T-helper 1 cell treated with Interleukin-12 subunit alpha and Interleukin-12 subunit beta and Interleukin-4 antibody, amounts not matched to agents 30 ng/mL and 1 ng/mL, for 36 hours (primary cell): Measurements from ENCODE around the gene PCSK1N. TPM values are rescaled to one million over a fixed set of nuclear protein-coding genes. Genes with fewer than 3 reads are reported as not detected.
"Not testable (repeated sequence)": the region's sequence is repeated elsewhere in the genome, so short reads cannot be mapped to it uniquely, and the experiment has no call there.

ENCODE experiments used
- intact Hi-C: fragments of 100-400 bp; cut with micrococcal nuclease; formaldehyde crosslinking; loops from one replicate; pipeline ENCODE4 v1.15.1; 2024
- total RNA-seq: library from RNA; stranded (reverse); gene quantifications from 2 replicates; pipeline ENCODE4 v1.2.3, GENCODE V29; 2022

PCSK1N gene
- 0.56 and 0.78 TPM in 2 replicates for total RNA-seq

- intact Hi-C loops: no loop called here
Observed at GRCh38 chrX:48835524-48836329, at the start of gene PCSK1N. TSS of gene PCSK1N (minus strand) at chrX:48835610. CDS start at chrX:48835532, 78 bp downstream.

- intact Hi-C loops: no loop called here
Observed at GRCh38 chrX:48883729-48884128, 48.3 kb upstream of the PCSK1N start.

- intact Hi-C loops: not testable (repeated sequence)
Observed at GRCh38 chrX:48876944-48877343, 41.5 kb upstream of the PCSK1N start.

GRCh38 chrX:48872017-48872416 lies 36.6 kb upstream of the PCSK1N start:
- intact Hi-C loops: not testable (repeated sequence)

GRCh38 chrX:48864210-48864609 lies 28.8 kb upstream of the PCSK1N start:
- intact Hi-C loops: no loop called here

- intact Hi-C loops: loop anchor here (1.0 kb wide), 1 partner anchor 90 kb away; no protein-coding TSS in a partner anchor
Observed at GRCh38 chrX:48854898-48855297, 19.5 kb upstream of the PCSK1N start.

- intact Hi-C loops: not testable (repeated sequence)
Observed at GRCh38 chrX:48854121-48854804, 18.9 kb upstream of the PCSK1N start.

GRCh38 chrX:48853494-48853893 lies 18.1 kb upstream of the PCSK1N start:
- intact Hi-C loops: not testable (repeated sequence)

GRCh38 chrX:48852857-48853256 lies 17.4 kb upstream of the PCSK1N start:
- intact Hi-C loops: no loop called here

GRCh38 chrX:48848847-48849246 lies 13.4 kb upstream of the PCSK1N start:
- intact Hi-C loops: no loop called here

- intact Hi-C loops: no loop called here
Observed at GRCh38 chrX:48839686-48840085, 4.3 kb upstream of the PCSK1N start.

GRCh38 chrX:48834383-48834709 lies 1.1 kb downstream of the PCSK1N start:
- intact Hi-C loops: loop anchor here (5.0 kb wide), 1 partner anchor 187 kb away; no protein-coding TSS in a partner anchor

GRCh38 chrX:48833542-48834138 lies 1.8 kb downstream of the PCSK1N start:
- intact Hi-C loops: loop anchor here (5.0 kb wide), 1 partner anchor 186 kb away; no protein-coding TSS in a partner anchor

- intact Hi-C loops: loop anchor here (5.0 kb wide), 1 partner anchor 185 kb away; no protein-coding TSS in a partner anchor
Observed at GRCh38 chrX:48831909-48832291, 3.5 kb downstream of the PCSK1N start.

GRCh38 chrX:48831136-48831908 lies 4.1 kb downstream of the PCSK1N start:
- intact Hi-C loops: loop anchor here (5.0 kb wide), 1 partner anchor 184 kb away; no protein-coding TSS in a partner anchor

GRCh38 chrX:48829016-48829735 lies 6.2 kb downstream of the PCSK1N start:
- intact Hi-C loops: no loop called here

- intact Hi-C loops: no loop called here
Observed at GRCh38 chrX:48827654-48827968, 7.8 kb downstream of the PCSK1N start.

- intact Hi-C loops: no loop called here
Observed at GRCh38 chrX:48826876-48827653, 8.3 kb downstream of the PCSK1N start.

- intact Hi-C loops: no loop called here
Observed at GRCh38 chrX:48826135-48826875, 9.1 kb downstream of the PCSK1N start, which contains the start of gene ERAS. TSS of gene ERAS (plus strand) at chrX:48826513. CDS start at chrX:48829124, 2,611 bp downstream.
